GM18520 (cell line): Measurements from ENCODE around the gene ABI2.
"Not testable (repeated sequence)": the region's sequence is repeated elsewhere in the genome, so short reads cannot be mapped to it uniquely, and the experiment has no call there.

Source experiments
- ATAC-seq: cut with Tn5 transposase; IDR thresholded peaks from one replicate; pipeline ENCODE4 v1.9.1; 2021; ENCODE audit not compliant: unreplicated experiment

ABI2 gene

GRCh38 chr2:203418271-203418670 is 90.1 kb downstream of the ABI2 start:
- ATAC-seq, result no peak

GRCh38 chr2:203427061-203427460 is 98.9 kb downstream of the ABI2 start:
- no peak for ATAC-seq

- ATAC-seq, result not testable (repeated sequence)
These were observed 101.4 kb downstream of the ABI2 start for GRCh38 chr2:203429643-203430042.

GRCh38 chr2:203431391-203432185 is 103.4 kb downstream of the ABI2 start:
- ATAC-seq, result no peak

- no peak for ATAC-seq
These were observed 104.6 kb downstream of the ABI2 start for GRCh38 chr2:203432811-203433210.

- no peak for ATAC-seq
These were observed 108.3 kb downstream of the ABI2 start for GRCh38 chr2:203436496-203436895.

- no peak for ATAC-seq
These were observed 109.3 kb downstream of the ABI2 start for GRCh38 chr2:203437511-203437910.

- no peak for ATAC-seq
These were observed 110.3 kb downstream of the ABI2 start for GRCh38 chr2:203438528-203438927.

GRCh38 chr2:203440671-203441070 is 112.5 kb downstream of the ABI2 start:
- ATAC-seq, result no peak

GRCh38 chr2:203441463-203441862 is 113.3 kb downstream of the ABI2 start:
- ATAC-seq, result no peak

GRCh38 chr2:203442463-203442862 is 114.3 kb downstream of the ABI2 start:
- ATAC-seq, result no peak

GRCh38 chr2:203444738-203445137 is 116.5 kb downstream of the ABI2 start:
- ATAC-seq, result no peak

- no peak for ATAC-seq
These were observed 117.9 kb downstream of the ABI2 start for GRCh38 chr2:203446071-203446481.

- no peak for ATAC-seq
These were observed 118.6 kb downstream of the ABI2 start for GRCh38 chr2:203446780-203447179.

- ATAC-seq, result no peak
These were observed 122.4 kb downstream of the ABI2 start for GRCh38 chr2:203450561-203450960.

- ATAC-seq, result no peak
These were observed 122.8 kb downstream of the ABI2 start for GRCh38 chr2:203451011-203451410.

- no peak for ATAC-seq
These were observed 123.5 kb downstream of the ABI2 start for GRCh38 chr2:203451689-203452088.

GRCh38 chr2:203453858-203454451 is 125.8 kb downstream of the ABI2 start:
- ATAC-seq, result no peak

GRCh38 chr2:203455209-203455608 is 127.0 kb downstream of the ABI2 start:
- no peak for ATAC-seq

GRCh38 chr2:203461746-203462145 is 133.6 kb downstream of the ABI2 start:
- no peak for ATAC-seq

- no peak for ATAC-seq
These were observed 134.1 kb downstream of the ABI2 start for GRCh38 chr2:203462308-203462707.

GRCh38 chr2:203463266-203463678 is 135.1 kb downstream of the ABI2 start:
- no peak for ATAC-seq

- ATAC-seq, result no peak
These were observed 141.4 kb downstream of the ABI2 start for GRCh38 chr2:203469546-203469945.
